Brain microvascular endothelial cell (primary cell): ENCODE results near the gene FOXK1.
A peak's percentile ranks its signal among the peaks of the same experiment; 100 is the strongest.

Experiments used
- DNase-seq: peaks from one replicate; pipeline ENCODE4 v3.0.0-alpha.2; 2020
- H3K27ac ChIP-seq: fragments of 250-450 bp; sonication (Bioruptor Pico); 2 replicates; pipeline ENCODE4 v1.5.1; 2020; ENCODE audit warnings: mild to moderate bottlenecking, moderate library complexity
- H3K27me3 ChIP-seq: fragments of 250-450 bp; sonication (Bioruptor Pico); replicated peaks from 2 replicates; pipeline ENCODE4 v1.5.1; 2020; ENCODE audit warnings: mild to moderate bottlenecking
- H3K36me3 ChIP-seq: fragments of 250-450 bp; sonication (Bioruptor Pico); replicated peaks from 2 replicates; pipeline ENCODE4 v1.5.1; 2020; ENCODE audit warnings: mild to moderate bottlenecking
- H3K4me3 ChIP-seq: 2 replicates; pipeline ENCODE4 v1.5.1; 2011; ENCODE audit warnings: low read depth, mild to moderate bottlenecking, control low read depth, low read length, moderate library complexity
- CTCF ChIP-seq: IDR thresholded peaks from 2 replicates; pipeline ENCODE4 v1.5.1; 2011; ENCODE audit warnings: low read depth, mild to moderate bottlenecking, moderate library complexity, low read length, control low read depth, inconsistent platforms; ENCODE audit errors: missing control alignments
- in situ Hi-C: cut with HindIII; loops from 2 replicates; pipeline ENCODE4 v1.10.0; 2017; ENCODE audit warnings: low sequenced_read_pairs, low pct_ligation_motif_present

Gene FOXK1

DNA sequence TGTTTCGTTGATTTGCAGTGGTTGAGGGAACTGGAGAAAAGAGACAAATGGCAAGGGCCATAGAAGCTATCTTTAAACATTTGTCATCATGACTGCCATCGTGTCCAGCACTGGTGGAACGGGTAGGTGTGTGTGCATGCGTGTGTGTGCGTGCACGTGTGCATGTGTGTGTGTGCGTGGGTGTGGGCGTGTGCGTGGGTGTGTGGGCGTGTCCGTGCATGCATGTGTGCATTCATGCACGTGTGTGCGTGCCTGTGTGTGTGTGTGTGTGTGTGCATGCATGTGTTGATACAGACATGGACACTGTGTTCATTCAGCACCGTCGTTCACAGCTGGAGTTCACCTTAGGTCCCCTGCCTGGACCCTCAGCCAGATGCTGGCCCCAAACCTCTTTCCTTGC is 55.2 kb downstream of the FOXK1 start:
- in situ Hi-C loops: no loop called here
- TF ChIP-seq CTCF: no peak
- Histone ChIP-seq H3K27me3 (no peaks in the 10 kb centered on the region), H3K36me3 (peaks cover 6% of the 10 kb centered on the region), H3K4me3 (no peak overlapping the region), H3K27ac (no peak overlapping the region)
- DNase-seq: no peak

DNA sequence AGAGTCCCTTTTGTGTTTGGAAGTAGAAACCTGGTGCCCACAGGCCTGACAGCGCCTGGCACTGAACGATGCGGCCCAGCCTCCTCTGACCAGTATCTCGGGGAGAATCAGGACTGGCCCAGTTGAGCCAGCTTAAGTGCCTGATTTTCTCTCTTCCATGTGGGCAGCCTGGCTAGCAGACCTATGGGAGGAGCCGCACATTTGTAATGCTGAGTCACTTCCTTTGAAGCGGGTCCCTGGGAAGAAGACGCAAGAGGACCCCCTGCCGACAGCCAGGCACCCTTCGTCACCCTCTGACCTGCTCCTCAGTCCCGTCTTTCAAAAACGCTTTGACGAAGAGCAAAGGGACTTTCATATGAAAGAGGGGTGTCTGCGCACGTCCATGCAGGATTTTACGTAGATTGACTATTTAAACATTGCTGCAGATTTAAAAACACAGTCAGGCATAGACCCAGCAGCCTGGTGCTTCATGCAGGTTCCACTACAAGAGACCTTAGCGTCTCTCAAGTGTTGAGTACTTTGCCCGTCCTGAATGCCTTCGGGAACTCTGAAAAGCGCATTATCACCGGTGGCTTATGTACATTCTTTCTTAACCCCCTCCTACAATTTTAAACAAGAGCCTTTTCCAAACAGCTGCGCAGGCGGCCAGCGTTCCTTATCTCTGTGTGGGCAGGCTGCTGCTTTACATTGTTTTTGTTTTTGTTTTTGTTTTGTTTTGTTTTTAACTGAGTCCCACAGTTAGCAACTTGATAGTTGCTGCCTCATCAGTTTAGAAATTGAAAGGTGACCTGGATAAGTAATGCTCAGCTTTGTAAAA is 56.8 kb downstream of the FOXK1 start:
- DNase-seq: peak; percentile 96
- H3K27me3 ChIP-seq: no peaks in the 10 kb centered on the region
- peaks cover 13% of the 10 kb centered on the region for H3K36me3 ChIP-seq
- no peak for TF ChIP-seq CTCF
- in situ Hi-C loops: no loop called here
- peak overlapping the region; percentile 90 for H3K27ac ChIP-seq
- peak overlapping the region; percentile 37 for H3K4me3 ChIP-seq

- DNase-seq: peak; percentile 76
- H3K27me3 ChIP-seq: no peaks in the 10 kb centered on the region
- in situ Hi-C loops: no loop called here
- H3K4me3 ChIP-seq: peak overlapping the region; percentile 37
- peaks cover 13% of the 10 kb centered on the region for H3K36me3 ChIP-seq
- peak overlapping the region; percentile 90 for H3K27ac ChIP-seq
- TF ChIP-seq CTCF: peak; percentile 61
These were observed 57.5 kb downstream of the FOXK1 start for GRCh38 chr7:4739528-4739992.

DNA sequence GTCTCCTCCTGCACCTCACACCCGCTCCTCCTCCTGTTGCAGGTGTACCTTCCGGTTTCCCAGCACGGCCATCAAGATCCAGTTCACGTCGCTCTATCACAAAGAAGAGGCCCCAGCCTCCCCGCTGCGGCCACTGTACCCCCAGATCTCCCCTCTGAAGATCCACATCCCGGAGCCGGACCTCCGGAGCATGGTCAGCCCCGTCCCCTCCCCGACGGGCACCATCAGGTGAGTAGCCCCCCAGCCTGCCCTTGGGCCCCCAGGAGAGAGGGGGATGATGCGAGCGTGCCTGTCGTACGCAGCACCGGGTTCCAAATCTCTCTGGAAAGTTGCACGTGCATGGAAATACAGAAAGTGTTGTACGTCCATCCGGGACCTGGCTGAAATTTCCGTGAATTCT is 58.7 kb downstream of the FOXK1 start:
- Histone ChIP-seq H3K27ac (no peak overlapping the region), H3K36me3 (peaks cover 13% of the 10 kb centered on the region), H3K27me3 (no peaks in the 10 kb centered on the region), H3K4me3 (no peak overlapping the region)
- no peak for DNase-seq
- in situ Hi-C loops: no loop called here
- no peak for TF ChIP-seq CTCF

DNA sequence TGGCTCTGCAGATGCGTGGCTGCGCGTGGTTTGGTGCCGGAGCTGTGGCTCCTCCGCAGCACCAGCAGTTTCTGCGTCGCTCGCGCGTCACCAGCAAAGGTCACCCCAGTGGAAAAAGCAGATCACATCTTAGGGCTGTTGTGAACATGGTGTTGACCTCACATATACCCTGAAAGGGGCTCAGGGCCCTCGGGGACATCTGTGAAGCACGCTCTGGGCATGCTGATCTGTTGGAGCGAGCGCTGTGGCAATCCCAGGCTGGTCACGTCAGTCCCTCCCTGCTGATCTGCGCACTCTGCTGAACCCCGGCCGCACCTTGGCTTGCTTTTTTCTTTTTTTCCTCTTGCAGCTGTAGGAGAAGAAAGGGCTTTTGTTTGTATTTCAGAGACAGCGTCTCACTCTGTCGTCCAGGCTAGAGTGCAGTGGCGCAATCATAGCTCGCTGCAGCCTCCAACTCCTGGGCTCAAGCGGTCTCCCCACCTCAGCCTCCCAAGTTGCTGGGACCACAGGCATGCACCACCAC is 60.0 kb downstream of the FOXK1 start:
- peaks cover 19% of the 10 kb centered on the region for H3K36me3 ChIP-seq
- in situ Hi-C loops: no loop called here
- no peaks in the 10 kb centered on the region for H3K27me3 ChIP-seq
- H3K27ac ChIP-seq: no peak overlapping the region
- TF ChIP-seq CTCF: no peak
- H3K4me3 ChIP-seq: no peak overlapping the region
- DNase-seq: no peak
